K562 (cell line): ENCODE data around the gene FUCA1. TPM values are rescaled to one million over a fixed set of nuclear protein-coding genes. Genes with fewer than 3 reads are reported as not detected.

Source experiments
- CEBPZ ChIP-seq: fragments of 150-350 bp; IDR thresholded peaks from 2 replicates; pipeline ENCODE4 v1.6.1; 2014; ENCODE audit warnings: low read depth, mild to moderate bottlenecking, low read length, borderline replicate concordance
- CTCFL ChIP-seq: IDR thresholded peaks from 2 replicates; pipeline ENCODE4 v1.6.1; 2011; ENCODE audit warnings: borderline replicate concordance, low read depth, mild to moderate bottlenecking, moderate library complexity, low read length; ENCODE audit not compliant: insufficient read depth, poor library complexity, severe bottlenecking
- EHMT2 ChIP-seq: fragments of 450-650 bp; IDR thresholded peaks from 2 replicates; pipeline ENCODE4 v1.6.1; 2018; ENCODE audit warnings: antibody characterized with exemption
- ESRRB ChIP-seq: fragments of 250-450 bp; sonication (Bioruptor Pico); IDR thresholded peaks from 2 replicates; pipeline ENCODE4 v1.5.0; 2020; ENCODE audit warnings: mild to moderate bottlenecking, moderate library complexity, borderline replicate concordance
- HDAC3 ChIP-seq: fragments of 450-650 bp; IDR thresholded peaks from 2 replicates; pipeline ENCODE4 v1.6.1; 2018; ENCODE audit warnings: borderline replicate concordance, mild to moderate bottlenecking, moderate library complexity; ENCODE audit not compliant: partially characterized antibody
- LCOR ChIP-seq: sonication (generic); formaldehyde crosslinking; IDR thresholded peaks from 2 replicates; pipeline ENCODE4 v1.8.0; 2022; ENCODE audit warnings: mild to moderate bottlenecking, missing genetic modification reagents
- UBTF ChIP-seq, 2 experiments: IDR thresholded peaks; 2 replicates each; pipeline ENCODE4 v1.6.1; 2012; ENCODE audit warnings: improper control_type of control experiment in 2 of 2, low read depth in 2 of 2, low read length in 2 of 2, borderline replicate concordance in 1 of 2
- polyA plus RNA-seq, 8 experiments: library from polyadenylated mRNA; depleted of rRNA in 4 of 8; stranded (reverse) in 5 of 8; unstranded in 3 of 8; fragments of >200 nt; fragmentation: Nextera tagmentation in 2 of 8; fragmentation: Illumina TruSeq in 1 of 8; extraction: Ambion mirVana in 2 of 8; extraction: Trizol in 1 of 8; gene quantifications; 2 replicates each; pipeline versions ENCODE4 v1.2.1 to v1.2.3, GENCODE V29; 2011 to 2014; ENCODE audit warnings: inconsistent platforms in 1 of 8, missing spikeins in 1 of 8
- total RNA-seq, 7 experiments: library from RNA; depleted of rRNA in 6 of 7; stranded (reverse); fragments of >200 nt in 6 of 7; fragmentation: Illumina TruSeq in 2 of 7; extraction: Trizol in 2 of 7; gene quantifications; 2 replicates each; pipeline versions ENCODE4 v1.2.1 to v1.2.3, GENCODE V29; 2011 to 2021; ENCODE audit warnings: low replicate concordance in 1 of 7
- TF ChIP-seq, protein P1 (sequence below): sonication (generic); formaldehyde crosslinking; IDR thresholded peaks from 2 replicates; pipeline ENCODE4 v1.8.0; 2022; ENCODE audit warnings: mild to moderate bottlenecking, low read depth, missing genetic modification reagents
- TF ChIP-seq, protein P2 (sequence below), 2 experiments: fragments of 150-350 bp in 1 of 2; IDR thresholded peaks; 2 replicates each; pipeline ENCODE4 v1.6.1; 2012 to 2016; ENCODE audit warnings: low read depth in 2 of 2, low read length in 2 of 2, mild to moderate bottlenecking in 1 of 2, moderate library complexity in 1 of 2

FUCA1 gene
- total and polyA plus RNA-seq, 9 of the 15 experiments (the other 6 are each of a cell fraction or from before 2014, with no cell fraction given): 7.0 to 20.5 (median 13.5) TPM

DNA sequence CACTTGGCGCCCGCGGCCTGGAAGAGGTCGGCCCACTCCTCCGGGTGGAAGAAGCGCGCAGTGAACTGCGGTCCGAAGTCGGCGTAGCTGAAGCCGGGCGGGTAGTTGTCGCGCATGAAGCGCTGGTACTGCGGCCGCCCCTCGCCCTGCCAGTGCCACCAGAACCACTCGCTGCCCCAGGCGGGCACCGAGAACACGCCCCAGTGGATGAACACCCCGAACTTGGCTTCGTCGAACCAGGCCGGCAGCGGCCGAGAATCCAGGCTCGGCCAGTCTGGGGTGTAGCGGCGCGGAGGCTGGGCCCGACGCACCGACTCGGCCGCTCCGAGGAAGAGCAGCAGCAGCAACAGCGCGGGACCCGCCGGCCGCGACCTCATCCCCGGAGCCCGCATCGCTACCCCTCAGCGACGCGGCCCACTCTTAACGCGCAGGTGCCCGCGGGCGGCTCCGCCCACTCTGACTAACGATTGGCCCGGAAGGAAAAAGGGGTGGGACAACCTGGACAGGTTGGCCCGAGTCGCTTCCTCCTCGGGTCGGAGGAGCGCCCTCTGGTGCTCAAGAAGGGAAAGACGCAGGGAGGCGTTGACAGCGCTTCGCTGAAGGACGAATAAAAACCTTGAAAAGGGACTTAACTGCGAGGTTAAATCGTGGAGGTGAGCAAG, at the start of gene FUCA1 (continued):
- TF ChIP-seq CTCFL (peak; percentile 51), HDAC3 (no peak), EHMT2 (no peak), LCOR (peak; percentile 25; the same call in 1 of the 2 replicates), CEBPZ (no peak), ESRRB (CRISPR knock-in tag) (no peak), UBTF (IDR thresholded peaks at IDR 0.05; ENCODE audit: borderline replicate concordance in 1 of 2, low read depth in 2 of 2, low read length in 2 of 2) (0 out of 4 replicates have a peak, but pooled peaks of 1 of the 2 experiments have one; percentile 36)
- TF ChIP-seq, protein P1, sequence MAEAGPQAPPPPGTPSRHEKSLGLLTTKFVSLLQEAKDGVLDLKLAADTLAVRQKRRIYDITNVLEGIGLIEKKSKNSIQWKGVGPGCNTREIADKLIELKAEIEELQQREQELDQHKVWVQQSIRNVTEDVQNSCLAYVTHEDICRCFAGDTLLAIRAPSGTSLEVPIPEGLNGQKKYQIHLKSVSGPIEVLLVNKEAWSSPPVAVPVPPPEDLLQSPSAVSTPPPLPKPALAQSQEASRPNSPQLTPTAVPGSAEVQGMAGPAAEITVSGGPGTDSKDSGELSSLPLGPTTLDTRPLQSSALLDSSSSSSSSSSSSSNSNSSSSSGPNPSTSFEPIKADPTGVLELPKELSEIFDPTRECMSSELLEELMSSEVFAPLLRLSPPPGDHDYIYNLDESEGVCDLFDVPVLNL: 0 out of 2 replicates have a peak, but pooled peaks have one; percentile 49
- TF ChIP-seq, protein P2, sequence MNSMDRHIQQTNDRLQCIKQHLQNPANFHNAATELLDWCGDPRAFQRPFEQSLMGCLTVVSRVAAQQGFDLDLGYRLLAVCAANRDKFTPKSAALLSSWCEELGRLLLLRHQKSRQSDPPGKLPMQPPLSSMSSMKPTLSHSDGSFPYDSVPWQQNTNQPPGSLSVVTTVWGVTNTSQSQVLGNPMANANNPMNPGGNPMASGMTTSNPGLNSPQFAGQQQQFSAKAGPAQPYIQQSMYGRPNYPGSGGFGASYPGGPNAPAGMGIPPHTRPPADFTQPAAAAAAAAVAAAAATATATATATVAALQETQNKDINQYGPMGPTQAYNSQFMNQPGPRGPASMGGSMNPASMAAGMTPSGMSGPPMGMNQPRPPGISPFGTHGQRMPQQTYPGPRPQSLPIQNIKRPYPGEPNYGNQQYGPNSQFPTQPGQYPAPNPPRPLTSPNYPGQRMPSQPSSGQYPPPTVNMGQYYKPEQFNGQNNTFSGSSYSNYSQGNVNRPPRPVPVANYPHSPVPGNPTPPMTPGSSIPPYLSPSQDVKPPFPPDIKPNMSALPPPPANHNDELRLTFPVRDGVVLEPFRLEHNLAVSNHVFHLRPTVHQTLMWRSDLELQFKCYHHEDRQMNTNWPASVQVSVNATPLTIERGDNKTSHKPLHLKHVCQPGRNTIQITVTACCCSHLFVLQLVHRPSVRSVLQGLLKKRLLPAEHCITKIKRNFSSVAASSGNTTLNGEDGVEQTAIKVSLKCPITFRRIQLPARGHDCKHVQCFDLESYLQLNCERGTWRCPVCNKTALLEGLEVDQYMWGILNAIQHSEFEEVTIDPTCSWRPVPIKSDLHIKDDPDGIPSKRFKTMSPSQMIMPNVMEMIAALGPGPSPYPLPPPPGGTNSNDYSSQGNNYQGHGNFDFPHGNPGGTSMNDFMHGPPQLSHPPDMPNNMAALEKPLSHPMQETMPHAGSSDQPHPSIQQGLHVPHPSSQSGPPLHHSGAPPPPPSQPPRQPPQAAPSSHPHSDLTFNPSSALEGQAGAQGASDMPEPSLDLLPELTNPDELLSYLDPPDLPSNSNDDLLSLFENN (IDR thresholded peaks at IDR 0.05; ENCODE audit: low read depth in 2 of 2, low read length in 2 of 2): peak; percentile 18 to 20; a peak in 1 of 4 replicates
